ENCODE results near the gene ZIC1.

Gene ZIC1

GRCh38 chr3:147409143-147410115 lies at the start of gene ZIC1:
ZIC1 (plus strand) TSS chr3:147409365; CDS start chr3:147410113, 748 bp downstream.
- no peak for DNase-seq (ENCODE audit: low read depth)

- DNase-seq (ENCODE audit: low read depth), result no peak
These were observed 49.1 kb upstream of the ZIC1 start for GRCh38 chr3:147360051-147360439.

GRCh38 chr3:147360646-147361453 lies 48.3 kb upstream of the ZIC1 start:
- no peak for DNase-seq (ENCODE audit: low read depth)

- no peak for DNase-seq (ENCODE audit: low read depth)
These were observed 47.4 kb upstream of the ZIC1 start for GRCh38 chr3:147361454-147362420.

GRCh38 chr3:147364771-147365170 lies 44.4 kb upstream of the ZIC1 start:
- no peak for DNase-seq (ENCODE audit: low read depth)

GRCh38 chr3:147365196-147366115 lies 43.7 kb upstream of the ZIC1 start:
- no peak for DNase-seq (ENCODE audit: low read depth)

GRCh38 chr3:147367676-147368075 lies 41.5 kb upstream of the ZIC1 start:
- no peak for DNase-seq (ENCODE audit: low read depth)

GRCh38 chr3:147368151-147368550 lies 41.0 kb upstream of the ZIC1 start:
- no peak for DNase-seq (ENCODE audit: low read depth)

GRCh38 chr3:147368561-147369221 lies 40.5 kb upstream of the ZIC1 start:
- no peak for DNase-seq (ENCODE audit: low read depth)

GRCh38 chr3:147369231-147369630 lies 39.9 kb upstream of the ZIC1 start:
- DNase-seq (ENCODE audit: low read depth), result no peak

- no peak for DNase-seq (ENCODE audit: low read depth)
These were observed 39.5 kb upstream of the ZIC1 start for GRCh38 chr3:147369661-147370123.

GRCh38 chr3:147370349-147370748 lies 38.8 kb upstream of the ZIC1 start:
- no peak for DNase-seq (ENCODE audit: low read depth)

GRCh38 chr3:147371140-147371539 lies 38.0 kb upstream of the ZIC1 start:
- no peak for DNase-seq (ENCODE audit: low read depth)

GRCh38 chr3:147371771-147372340 lies 37.3 kb upstream of the ZIC1 start:
- no peak for DNase-seq (ENCODE audit: low read depth)

- no peak for DNase-seq (ENCODE audit: low read depth)
These were observed 36.6 kb upstream of the ZIC1 start for GRCh38 chr3:147372525-147373027.

- DNase-seq (ENCODE audit: low read depth), result no peak
These were observed 35.9 kb upstream of the ZIC1 start for GRCh38 chr3:147373301-147373700.

- no peak for DNase-seq (ENCODE audit: low read depth)
These were observed 31.5 kb upstream of the ZIC1 start for GRCh38 chr3:147377412-147378367.

GRCh38 chr3:147379651-147380050 lies 29.5 kb upstream of the ZIC1 start:
- no peak for DNase-seq (ENCODE audit: low read depth)

Measured in activated T-cell treated with anti-CD3 and anti-CD28 coated beads for 24 hours (primary cell).